ENCODE results near the gene ADGRL3. TPM values are rescaled to one million over a fixed set of nuclear protein-coding genes. Genes with fewer than 3 reads are reported as not detected.

ADGRL3 gene
- total RNA-seq, 2 experiments from 2014 or later: not detected

- ATAC-seq (no peak), DNase-seq (no peak)
- Mint-ChIP-seq H3K27me3 (no peaks in the 10 kb centered on the region), H3K36me3 (ENCODE audit: low read depth) (no peaks in the 10 kb centered on the region), H3K4me1 (no peaks in the 10 kb centered on the region), H3K27ac (no peak overlapping the region), H3K9me3 (ENCODE audit: low read depth) (peaks cover 10% of the 10 kb centered on the region), H3K4me3 (no peak overlapping the region)
- intact Hi-C loops (cut with DNase I, micrococcal nuclease): no loop called here
- CTCF ChIA-PET: no interaction called here
- POLR2A ChIA-PET: no interaction called here
Measured at GRCh38 chr4:62028745-62029144, 828.6 kb downstream of the ADGRL3 start.

DNA sequence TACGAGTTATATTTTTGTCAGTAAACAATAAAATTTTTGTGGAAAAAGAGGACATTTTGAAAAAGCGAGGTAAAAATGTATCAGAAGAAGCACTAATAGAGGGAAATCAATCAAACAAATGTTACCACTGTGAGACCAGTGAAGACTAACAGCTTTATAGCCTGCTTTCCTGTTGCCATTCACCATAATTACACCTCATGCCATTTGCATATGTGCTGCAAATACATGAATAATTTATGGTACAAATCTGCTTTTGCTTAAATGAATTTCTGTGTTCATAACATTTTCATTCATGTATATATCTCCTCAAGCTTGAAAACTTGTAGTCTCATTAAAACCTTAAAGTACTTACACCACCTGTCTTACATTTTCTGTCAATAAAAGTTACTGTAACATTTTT is 830.8 kb downstream of the ADGRL3 start:
- CTCF ChIA-PET: no interaction called here
- H3K4me3 Mint-ChIP-seq: no peak overlapping the region
- intact Hi-C loops (cut with DNase I, micrococcal nuclease): no loop called here
- peaks cover 10% of the 10 kb centered on the region for H3K9me3 Mint-ChIP-seq (ENCODE audit: low read depth)
- H3K36me3 Mint-ChIP-seq (ENCODE audit: low read depth): no peaks in the 10 kb centered on the region
- H3K27me3 Mint-ChIP-seq: no peaks in the 10 kb centered on the region
- no peak for DNase-seq
- ATAC-seq: no peak
- H3K4me1 Mint-ChIP-seq: no peaks in the 10 kb centered on the region
- no peak overlapping the region for H3K27ac Mint-ChIP-seq
- POLR2A ChIA-PET: no interaction called here

GRCh38 chr4:62037571-62037970 is 837.4 kb downstream of the ADGRL3 start:
- Mint-ChIP-seq H3K4me1 (no peaks in the 10 kb centered on the region), H3K36me3 (ENCODE audit: low read depth) (no peaks in the 10 kb centered on the region), H3K27ac (no peak overlapping the region), H3K27me3 (no peaks in the 10 kb centered on the region), H3K9me3 (ENCODE audit: low read depth) (peaks cover 8% of the 10 kb centered on the region), H3K4me3 (no peak overlapping the region)
- CTCF ChIA-PET: no interaction called here
- DNase-seq (no peak), ATAC-seq (no peak)
- POLR2A ChIA-PET: no interaction called here
- intact Hi-C loops (cut with DNase I, micrococcal nuclease): no loop called here

GRCh38 chr4:62051332-62051731 is 851.2 kb downstream of the ADGRL3 start:
- no peak overlapping the region for H3K27ac Mint-ChIP-seq
- H3K4me1 Mint-ChIP-seq: no peaks in the 10 kb centered on the region
- no peak overlapping the region for H3K4me3 Mint-ChIP-seq
- H3K9me3 Mint-ChIP-seq (ENCODE audit: low read depth): no peaks in the 10 kb centered on the region
- intact Hi-C loops (cut with DNase I, micrococcal nuclease): no loop called here
- no peaks in the 10 kb centered on the region for H3K27me3 Mint-ChIP-seq
- POLR2A ChIA-PET: no interaction called here
- no peak for DNase-seq
- no peak for ATAC-seq
- no peaks in the 10 kb centered on the region for H3K36me3 Mint-ChIP-seq (ENCODE audit: low read depth)
- CTCF ChIA-PET: no interaction called here

DNA sequence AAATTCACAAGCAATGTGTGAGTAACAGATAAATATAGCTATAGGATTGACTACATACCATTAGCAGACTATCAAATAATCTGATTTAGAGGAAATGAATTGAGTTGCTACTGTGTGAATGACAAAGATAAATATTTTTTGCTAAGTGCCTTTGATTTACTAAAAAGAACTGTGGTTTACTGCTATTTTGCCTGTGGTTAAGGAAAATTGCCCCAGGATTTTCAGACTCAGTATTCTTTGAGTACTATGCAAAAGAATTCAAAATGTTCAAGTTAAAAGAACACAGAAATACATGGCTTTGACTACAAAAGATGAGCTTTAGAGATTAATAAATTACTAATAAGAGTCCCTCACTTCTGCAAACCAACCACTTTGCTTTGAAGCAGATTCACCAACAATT is 853.8 kb downstream of the ADGRL3 start:
- H3K4me3 Mint-ChIP-seq: no peak overlapping the region
- DNase-seq (no peak), ATAC-seq (no peak)
- H3K27me3 Mint-ChIP-seq: no peaks in the 10 kb centered on the region
- CTCF ChIA-PET: no interaction called here
- peaks cover 3% of the 10 kb centered on the region for H3K9me3 Mint-ChIP-seq (ENCODE audit: low read depth)
- no peak overlapping the region for H3K27ac Mint-ChIP-seq
- POLR2A ChIA-PET: no interaction called here
- H3K36me3 Mint-ChIP-seq (ENCODE audit: low read depth): no peaks in the 10 kb centered on the region
- no peaks in the 10 kb centered on the region for H3K4me1 Mint-ChIP-seq
- intact Hi-C loops (cut with DNase I, micrococcal nuclease): no loop called here

DNA sequence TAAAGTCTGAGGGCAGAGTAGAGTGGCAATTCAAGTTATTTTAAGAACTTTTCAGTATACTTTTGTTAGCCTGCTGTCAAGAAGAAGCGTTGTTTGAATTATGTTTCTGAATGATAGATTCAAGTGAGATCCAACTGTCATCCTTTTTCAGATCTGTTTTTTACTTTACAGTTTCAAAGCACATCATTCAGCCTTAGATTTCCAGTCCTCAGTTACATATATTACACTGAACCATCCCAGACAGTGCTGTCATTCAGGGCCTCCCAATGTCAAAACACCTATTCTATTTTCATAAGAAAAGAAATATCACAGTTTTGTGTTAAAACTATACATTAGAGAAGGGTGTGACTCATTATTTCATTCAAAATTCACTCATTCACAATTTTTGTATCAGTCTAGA is 856.9 kb downstream of the ADGRL3 start:
- ChIA-PET POLR2A (no interaction called here), CTCF (no interaction called here)
- DNase-seq (no peak), ATAC-seq (no peak)
- H3K9me3 Mint-ChIP-seq (ENCODE audit: low read depth): peaks cover 9% of the 10 kb centered on the region
- H3K27ac Mint-ChIP-seq: no peak overlapping the region
- no peaks in the 10 kb centered on the region for H3K36me3 Mint-ChIP-seq (ENCODE audit: low read depth)
- H3K27me3 Mint-ChIP-seq: no peaks in the 10 kb centered on the region
- no peak overlapping the region for H3K4me3 Mint-ChIP-seq
- no peaks in the 10 kb centered on the region for H3K4me1 Mint-ChIP-seq
- intact Hi-C loops (cut with DNase I, micrococcal nuclease): no loop called here

DNA sequence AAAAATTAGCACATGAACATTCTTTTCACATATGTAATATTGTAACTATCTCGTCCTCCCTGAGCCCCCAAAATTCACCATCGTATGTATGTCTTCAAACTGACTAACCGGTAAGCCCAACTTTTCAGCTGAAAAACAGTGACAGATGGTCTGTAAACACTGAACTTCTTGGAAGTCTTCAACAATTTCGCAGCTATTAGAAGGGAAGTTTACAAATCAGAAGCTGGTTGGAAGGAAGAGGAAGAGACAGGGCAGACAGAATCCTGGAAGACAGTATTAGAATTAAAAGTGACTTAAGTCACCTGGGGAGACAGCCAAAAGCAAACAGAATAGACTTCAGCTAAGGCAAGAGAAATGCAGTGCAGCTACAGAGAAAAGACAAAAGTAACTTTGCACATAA is 858.4 kb downstream of the ADGRL3 start:
- intact Hi-C loops (cut with DNase I, micrococcal nuclease): no loop called here
- Mint-ChIP-seq H3K4me3 (no peak overlapping the region), H3K4me1 (no peaks in the 10 kb centered on the region), H3K36me3 (ENCODE audit: low read depth) (no peaks in the 10 kb centered on the region), H3K9me3 (ENCODE audit: low read depth) (peaks cover 11% of the 10 kb centered on the region), H3K27ac (no peak overlapping the region), H3K27me3 (no peaks in the 10 kb centered on the region)
- DNase-seq (no peak), ATAC-seq (no peak)
- ChIA-PET POLR2A (no interaction called here), CTCF (no interaction called here)

DNA sequence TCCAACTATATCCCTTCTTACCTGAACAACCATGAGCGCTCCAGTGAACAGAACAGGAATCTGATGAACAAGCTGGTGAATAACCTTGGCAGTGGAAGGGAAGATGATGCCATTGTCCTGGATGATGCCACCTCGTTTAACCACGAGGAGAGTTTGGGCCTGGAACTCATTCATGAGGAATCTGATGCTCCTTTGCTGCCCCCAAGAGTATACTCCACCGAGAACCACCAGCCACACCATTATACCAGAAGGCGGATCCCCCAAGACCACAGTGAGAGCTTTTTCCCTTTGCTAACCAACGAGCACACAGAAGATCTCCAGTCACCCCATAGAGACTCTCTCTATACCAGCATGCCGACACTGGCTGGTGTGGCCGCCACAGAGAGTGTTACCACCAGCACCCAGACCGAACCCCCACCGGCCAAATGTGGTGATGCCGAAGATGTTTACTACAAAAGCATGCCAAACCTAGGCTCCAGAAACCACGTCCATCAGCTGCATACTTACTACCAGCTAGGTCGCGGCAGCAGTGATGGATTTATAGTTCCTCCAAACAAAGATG is 870.2 kb downstream of the ADGRL3 start:
- ATAC-seq: no peak
- Mint-ChIP-seq H3K4me3 (no peak overlapping the region), H3K27ac (no peak overlapping the region), H3K36me3 (ENCODE audit: low read depth) (no peaks in the 10 kb centered on the region), H3K27me3 (no peaks in the 10 kb centered on the region), H3K4me1 (no peaks in the 10 kb centered on the region), H3K9me3 (ENCODE audit: low read depth) (peaks cover 8% of the 10 kb centered on the region)
- ChIA-PET CTCF (no interaction called here), POLR2A (no interaction called here)
- intact Hi-C loops (cut with DNase I, micrococcal nuclease): no loop called here
- no peak for DNase-seq

GRCh38 chr4:62075089-62075488 is 875.0 kb downstream of the ADGRL3 start:
- DNase-seq (no peak), ATAC-seq (no peak)
- no peaks in the 10 kb centered on the region for H3K4me1 Mint-ChIP-seq
- peaks cover 6% of the 10 kb centered on the region for H3K9me3 Mint-ChIP-seq (ENCODE audit: low read depth)
- no peak overlapping the region for H3K4me3 Mint-ChIP-seq
- H3K27ac Mint-ChIP-seq: no peak overlapping the region
- ChIA-PET POLR2A (no interaction called here), CTCF (no interaction called here)
- intact Hi-C loops (cut with DNase I, micrococcal nuclease): no loop called here
- H3K27me3 Mint-ChIP-seq: no peaks in the 10 kb centered on the region
- H3K36me3 Mint-ChIP-seq (ENCODE audit: low read depth): no peaks in the 10 kb centered on the region

DNA sequence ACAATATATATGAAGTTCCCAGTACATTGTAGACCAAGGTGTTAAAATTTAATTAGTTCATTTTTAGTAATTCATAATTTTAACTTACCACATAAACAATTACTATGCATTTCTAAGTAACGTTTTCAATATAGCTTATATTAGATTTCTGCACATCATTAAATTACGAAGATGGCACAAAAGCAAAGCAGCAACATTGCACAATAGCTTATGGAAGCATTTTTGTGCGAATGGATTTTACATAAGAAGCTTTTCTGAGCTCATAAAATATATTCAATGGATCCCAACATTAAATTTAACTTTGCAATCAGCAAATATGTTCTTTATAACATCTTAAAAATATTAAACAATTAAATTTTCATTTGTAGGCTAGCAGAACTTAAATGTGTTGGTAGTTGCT is 875.4 kb downstream of the ADGRL3 start:
- Mint-ChIP-seq H3K4me3 (no peak overlapping the region), H3K36me3 (ENCODE audit: low read depth) (no peaks in the 10 kb centered on the region), H3K9me3 (ENCODE audit: low read depth) (peaks cover 3% of the 10 kb centered on the region), H3K4me1 (no peaks in the 10 kb centered on the region), H3K27ac (no peak overlapping the region), H3K27me3 (no peaks in the 10 kb centered on the region)
- CTCF ChIA-PET: no interaction called here
- POLR2A ChIA-PET: no interaction called here
- intact Hi-C loops (cut with DNase I, micrococcal nuclease): no loop called here
- DNase-seq: no peak
- ATAC-seq: no peak

- CTCF ChIA-PET: no interaction called here
- intact Hi-C loops (cut with DNase I, micrococcal nuclease): no loop called here
- Mint-ChIP-seq H3K4me1 (no peaks in the 10 kb centered on the region), H3K36me3 (ENCODE audit: low read depth) (no peaks in the 10 kb centered on the region), H3K27ac (no peak overlapping the region), H3K9me3 (ENCODE audit: low read depth) (peaks cover 3% of the 10 kb centered on the region), H3K27me3 (no peaks in the 10 kb centered on the region), H3K4me3 (no peak overlapping the region)
- no peak for DNase-seq
- ATAC-seq: no peak
- POLR2A ChIA-PET: no interaction called here
Measured at GRCh38 chr4:62077406-62077805, 877.3 kb downstream of the ADGRL3 start.

- ATAC-seq (no peak), DNase-seq (no peak)
- Mint-ChIP-seq H3K4me3 (no peak overlapping the region), H3K27ac (no peak overlapping the region), H3K36me3 (ENCODE audit: low read depth) (no peaks in the 10 kb centered on the region), H3K9me3 (ENCODE audit: low read depth) (no peaks in the 10 kb centered on the region), H3K27me3 (no peaks in the 10 kb centered on the region), H3K4me1 (no peaks in the 10 kb centered on the region)
- CTCF ChIA-PET: no interaction called here
- POLR2A ChIA-PET: no interaction called here
- intact Hi-C loops (cut with DNase I, micrococcal nuclease): no loop called here
Measured at GRCh38 chr4:62080431-62080830, 880.3 kb downstream of the ADGRL3 start.

DNA sequence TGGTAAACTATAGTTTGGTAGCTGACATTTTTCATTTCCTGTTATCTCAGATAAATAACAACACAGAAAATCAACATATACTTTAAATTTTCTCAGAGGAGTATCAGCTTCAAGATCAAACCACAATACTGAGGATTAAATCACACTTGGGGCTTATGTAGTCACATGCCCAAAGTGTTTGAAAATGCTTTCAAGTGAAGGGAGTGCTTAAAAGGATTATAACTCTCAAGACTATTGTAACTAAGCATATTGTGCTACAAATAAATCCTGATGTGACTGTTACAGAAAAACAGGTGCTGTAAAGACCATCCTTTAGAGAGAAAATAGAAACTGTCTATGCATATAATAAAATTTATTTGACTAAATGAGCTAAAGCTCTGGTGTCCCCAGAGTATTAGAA is 887.6 kb downstream of the ADGRL3 start:
- Mint-ChIP-seq H3K27ac (no peak overlapping the region), H3K4me1 (no peaks in the 10 kb centered on the region), H3K9me3 (ENCODE audit: low read depth) (peaks cover 10% of the 10 kb centered on the region), H3K36me3 (ENCODE audit: low read depth) (no peaks in the 10 kb centered on the region), H3K4me3 (no peak overlapping the region), H3K27me3 (no peaks in the 10 kb centered on the region)
- DNase-seq (no peak), ATAC-seq (no peak)
- intact Hi-C loops (cut with DNase I, micrococcal nuclease): no loop called here
- POLR2A ChIA-PET: no interaction called here
- CTCF ChIA-PET: no interaction called here
